T-helper 1 cell treated with Interleukin-12 subunit alpha and Interleukin-12 subunit beta and Interleukin-4 antibody, amounts not matched to agents 30 ng/mL and 1 ng/mL, for 36 hours (primary cell): Measurements from ENCODE around the gene LAMA5. TPM values are rescaled to one million over a fixed set of nuclear protein-coding genes. Genes with fewer than 3 reads are reported as not detected.

Experiments
- intact Hi-C: fragments of 100-400 bp; cut with micrococcal nuclease; formaldehyde crosslinking; loops from one replicate; pipeline ENCODE4 v1.15.1; 2024
- total RNA-seq: library from RNA; stranded (reverse); gene quantifications from 2 replicates; pipeline ENCODE4 v1.2.3, GENCODE V29; 2022

Gene LAMA5
- total RNA-seq, 1 donor from 2014 or later: 0.76 TPM

DNA sequence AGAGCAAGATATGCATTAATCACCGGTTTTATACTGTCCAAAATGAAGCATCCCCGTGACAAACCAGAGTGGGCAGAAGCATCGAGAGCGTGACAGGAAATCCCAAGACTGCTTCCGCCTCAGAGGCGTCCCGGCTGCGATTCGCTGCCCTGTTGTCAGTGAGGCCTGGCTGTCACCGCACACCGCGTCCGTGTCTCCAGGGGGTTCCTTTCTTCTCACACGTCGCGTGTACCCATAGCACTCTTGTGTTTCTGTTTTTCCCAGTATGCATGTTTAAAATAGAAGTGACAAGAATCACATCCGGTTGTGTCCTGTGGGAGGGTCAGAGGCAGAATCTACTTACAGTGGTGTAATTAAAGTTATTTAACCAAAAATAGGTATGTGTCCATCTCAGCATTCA is 72.6 kb downstream of the LAMA5 start:
- intact Hi-C loops: no loop called here

DNA sequence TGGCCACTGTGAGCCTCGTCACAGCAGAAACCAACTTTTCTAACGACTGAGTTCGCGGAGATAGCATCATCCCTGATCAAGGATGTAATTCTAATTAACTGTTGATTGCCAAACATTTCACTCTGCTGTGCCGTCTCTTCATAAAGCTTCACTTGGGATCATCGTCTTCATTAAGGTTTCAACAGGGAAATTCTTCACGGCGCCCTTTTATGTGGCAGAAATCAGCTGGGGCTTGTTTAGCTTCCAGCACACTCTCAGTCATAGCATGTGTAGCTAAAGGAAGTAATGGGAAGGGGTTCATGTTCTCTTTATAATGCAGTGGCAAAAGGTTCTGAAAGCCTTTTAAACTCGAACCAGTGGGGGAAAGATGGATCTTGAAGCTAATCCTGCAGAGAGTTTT is 73.2 kb downstream of the LAMA5 start:
- intact Hi-C loops: no loop called here

DNA sequence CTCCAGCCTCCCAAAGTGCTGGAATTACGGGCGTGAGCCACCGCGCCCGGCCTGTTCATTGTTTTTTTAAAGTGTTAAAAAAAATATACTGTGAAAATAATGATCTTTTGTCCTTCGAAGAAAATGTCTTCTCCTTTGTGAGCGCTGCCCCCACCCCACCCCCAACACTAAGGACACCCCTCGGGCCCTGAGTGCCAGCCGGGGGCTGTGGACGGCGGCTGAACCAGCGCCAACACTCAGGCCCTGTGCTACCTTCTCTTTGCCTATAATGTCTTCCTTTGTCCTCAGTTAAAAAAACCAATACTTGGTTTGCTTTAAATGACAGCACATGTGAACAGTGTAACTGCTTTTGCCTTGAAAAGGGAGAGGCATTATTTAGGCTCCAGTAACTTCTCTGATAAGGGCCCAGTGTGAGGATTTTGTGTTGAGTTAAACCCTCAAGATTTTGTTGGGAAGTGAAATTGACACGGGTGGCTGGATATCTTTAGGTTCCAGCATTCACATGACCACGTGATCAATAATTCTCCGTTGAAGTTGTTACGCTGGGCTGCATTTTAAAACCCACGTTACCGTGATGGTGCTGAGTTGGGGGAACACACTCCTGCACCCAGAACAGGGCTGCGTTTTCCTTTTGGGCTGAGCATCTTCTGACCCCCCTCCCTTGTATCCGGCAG is 73.9 kb downstream of the LAMA5 start:
- intact Hi-C loops: no loop called here

GRCh38 chr20:62292108-62292507 is 75.0 kb downstream of the LAMA5 start:
- intact Hi-C loops: no loop called here

DNA sequence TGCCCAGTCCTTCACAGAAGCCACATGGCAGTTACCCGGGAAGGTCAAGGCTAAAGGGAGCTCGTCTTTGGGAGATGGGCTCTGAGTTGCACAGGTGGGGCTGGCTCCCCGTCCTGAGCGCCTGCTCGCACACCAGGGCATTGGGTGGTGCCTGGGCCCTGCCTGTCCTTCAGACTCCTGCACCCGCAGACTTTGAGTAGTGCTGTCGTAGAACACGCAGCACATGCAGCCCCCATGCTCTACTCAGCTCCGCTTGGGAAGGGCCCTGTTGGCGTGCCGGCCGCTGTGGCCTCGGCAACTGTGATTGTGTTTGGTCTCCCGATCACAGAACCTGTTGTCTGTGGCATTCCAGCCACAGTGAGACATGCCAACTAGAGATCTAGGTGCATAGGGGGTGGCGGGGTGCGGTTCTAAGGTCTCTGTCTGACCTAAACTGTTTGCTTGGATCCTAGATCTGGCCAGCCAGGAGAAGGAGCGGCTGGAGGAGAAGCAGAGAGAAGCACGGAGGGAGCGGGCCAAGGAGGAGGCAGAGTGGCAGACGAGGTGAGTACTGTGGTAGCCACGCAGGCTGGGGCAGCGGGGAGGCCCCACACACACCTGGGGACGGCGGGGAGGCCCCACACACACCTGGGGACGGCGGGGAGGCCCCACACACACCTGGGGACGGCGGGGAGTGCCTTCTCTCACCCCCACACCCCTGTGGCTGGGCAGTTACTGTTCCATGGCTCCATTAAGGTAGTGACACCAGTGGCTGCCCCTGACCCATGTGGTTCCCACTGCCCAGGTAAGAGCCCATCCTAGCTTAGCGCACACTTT is 75.7 kb downstream of the LAMA5 start:
- intact Hi-C loops: no loop called here

- intact Hi-C loops: no loop called here
These were observed 77.2 kb downstream of the LAMA5 start for GRCh38 chr20:62289898-62290297.

DNA sequence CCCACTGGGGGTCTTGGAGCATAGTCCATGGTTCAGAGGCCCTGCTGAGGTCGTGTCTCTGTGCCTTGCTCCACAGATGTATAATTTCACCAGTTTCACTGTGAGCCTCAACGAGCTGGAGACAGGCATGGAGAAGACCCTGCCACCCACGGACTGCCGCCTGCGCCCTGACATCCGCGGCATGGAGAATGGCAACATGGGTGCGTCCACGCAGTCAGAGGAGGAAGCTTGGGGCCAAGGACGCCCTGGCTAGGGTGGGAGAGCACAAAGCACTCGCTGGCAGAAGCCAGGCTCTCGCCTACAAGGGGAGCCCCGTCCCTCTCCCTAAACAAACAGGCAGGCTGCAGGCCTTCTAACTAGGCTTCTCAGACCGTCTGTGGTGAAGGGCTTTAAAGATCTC is 78.0 kb downstream of the LAMA5 start:
- intact Hi-C loops: no loop called here

DNA sequence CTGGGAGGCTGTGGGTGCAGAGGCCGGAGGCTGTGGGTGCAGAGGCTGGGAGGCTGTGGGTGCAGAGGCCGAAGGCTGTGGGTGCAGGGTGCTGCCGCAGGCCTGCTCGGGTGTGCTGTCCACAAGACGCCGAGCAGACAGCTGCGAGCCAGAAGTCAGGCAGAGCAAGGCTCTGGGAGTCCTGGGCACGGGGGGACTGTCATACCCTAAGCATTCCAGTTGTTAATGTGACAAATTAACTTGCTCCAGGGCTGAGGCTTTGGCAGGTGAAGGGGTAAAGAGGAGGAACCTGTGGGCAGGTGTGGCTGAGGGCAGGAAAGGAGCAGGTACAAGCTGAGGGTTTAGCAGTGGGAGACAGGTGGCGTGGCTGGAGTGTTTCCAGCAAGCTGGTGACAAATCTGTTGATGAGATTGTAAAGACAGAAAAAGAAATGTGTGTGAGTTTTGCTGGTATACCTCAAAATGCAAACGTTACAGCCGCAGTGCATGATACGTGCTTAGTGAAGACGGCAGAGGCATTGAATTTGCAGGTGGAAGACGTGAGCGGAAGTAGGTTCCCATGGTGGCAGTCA is 78.5 kb downstream of the LAMA5 start:
- intact Hi-C loops: no loop called here

GRCh38 chr20:62287759-62288534 is 79.2 kb downstream of the LAMA5 start:
- intact Hi-C loops: no loop called here

GRCh38 chr20:62287129-62287528 is 80.0 kb downstream of the LAMA5 start:
- intact Hi-C loops: no loop called here

DNA sequence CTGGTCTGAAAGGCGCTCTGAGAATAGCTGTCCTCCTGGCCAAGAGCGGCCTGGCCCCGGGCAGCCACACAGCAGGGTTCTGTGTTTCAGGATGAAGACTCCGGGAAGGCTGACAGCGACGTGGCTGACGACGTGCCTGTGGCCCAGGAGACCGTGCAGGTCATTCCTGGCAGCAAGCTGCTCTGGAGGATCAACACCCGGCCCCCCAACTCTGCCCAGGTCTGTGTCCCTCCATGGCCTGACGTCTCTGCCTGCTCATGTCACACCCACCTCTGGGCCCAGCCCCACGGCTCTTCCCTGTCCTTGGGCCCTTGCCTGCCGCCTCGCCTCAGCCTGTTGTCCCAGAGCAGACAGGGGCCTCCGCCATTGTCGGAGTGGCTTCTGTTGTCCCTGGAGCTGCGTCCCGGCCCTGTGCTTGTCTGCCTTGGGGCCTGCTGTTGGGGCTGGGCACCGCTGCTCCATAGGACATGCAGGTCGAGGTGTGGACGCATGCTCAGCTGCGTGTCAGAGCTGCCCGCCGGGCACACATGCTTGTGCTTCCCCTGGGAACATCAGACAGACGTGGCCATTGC is 80.5 kb downstream of the LAMA5 start:
- intact Hi-C loops: no loop called here

DNA sequence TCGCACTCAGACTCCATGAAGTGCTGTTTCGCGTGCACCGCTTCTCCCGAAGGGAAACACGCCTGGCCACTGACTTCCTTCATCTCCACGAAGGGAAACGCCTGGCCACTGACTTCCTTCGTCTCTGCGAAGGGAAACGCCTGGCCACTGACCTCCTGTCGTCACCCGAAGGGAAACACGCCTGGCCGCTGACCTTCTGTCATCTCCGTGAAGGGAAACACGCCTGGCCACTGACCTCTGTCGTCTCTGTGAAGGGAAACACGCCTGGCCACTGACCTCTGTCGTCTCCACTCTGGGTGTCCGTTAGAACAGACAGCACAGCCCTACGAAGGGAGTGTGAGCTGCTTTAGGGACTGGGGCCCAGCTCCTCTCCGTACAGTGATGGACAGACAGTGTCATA is 81.4 kb downstream of the LAMA5 start:
- intact Hi-C loops: no loop called here

- intact Hi-C loops: no loop called here
These were observed 82.0 kb downstream of the LAMA5 start for GRCh38 chr20:62285151-62285550.

DNA sequence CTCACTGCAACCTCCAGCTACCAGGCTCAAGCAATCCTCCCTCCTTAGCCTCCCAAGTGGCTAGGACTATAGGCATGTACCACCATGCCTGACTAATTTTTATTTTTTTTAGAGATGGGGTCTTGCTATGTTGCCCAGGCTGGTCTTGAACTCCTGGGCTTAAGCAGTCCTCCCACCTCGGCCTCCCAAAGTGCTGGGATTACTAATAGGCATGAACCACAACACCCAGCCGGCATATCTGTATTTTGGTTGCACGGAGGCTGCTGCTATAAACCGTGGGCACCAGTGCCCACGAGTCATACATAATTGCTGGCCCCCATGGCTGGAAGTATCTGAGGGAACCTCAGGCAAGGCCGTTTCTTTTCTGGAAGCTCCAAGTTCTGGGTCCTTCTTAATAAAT is 82.7 kb downstream of the LAMA5 start:
- intact Hi-C loops: no loop called here

DNA sequence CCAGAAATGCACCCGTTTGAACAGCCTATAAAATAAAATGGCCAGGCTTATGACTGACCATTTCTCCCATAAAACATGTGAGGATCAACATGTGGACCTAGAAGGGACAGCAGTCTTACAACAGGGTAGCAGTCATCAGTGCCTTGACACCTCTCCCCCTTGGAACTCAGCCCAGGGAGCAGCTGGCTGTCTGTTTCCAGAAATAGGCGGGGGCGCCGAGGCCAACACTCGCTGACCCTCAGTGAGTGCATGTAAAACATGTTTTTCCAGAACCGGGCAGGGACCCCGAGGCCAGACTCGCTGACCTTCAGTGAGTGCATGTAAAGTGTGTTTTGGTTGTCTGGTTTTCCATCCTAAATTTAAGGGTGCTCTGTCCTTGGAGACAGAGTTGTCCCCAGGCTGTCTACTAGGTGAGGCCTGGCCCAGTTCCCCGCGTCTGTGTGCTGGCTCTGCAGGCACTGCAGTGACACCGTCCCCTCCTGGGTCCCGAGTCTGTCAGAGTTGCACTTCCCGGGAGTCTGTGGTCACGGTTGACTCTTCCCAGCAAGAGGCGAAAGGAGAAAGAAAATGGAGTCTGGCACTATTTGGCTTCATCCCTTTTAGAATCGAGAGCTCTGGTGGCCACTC is 84.1 kb downstream of the LAMA5 start:
- intact Hi-C loops: no loop called here

GRCh38 chr20:62282103-62282502 is 85.0 kb downstream of the LAMA5 start:
- intact Hi-C loops: no loop called here

DNA sequence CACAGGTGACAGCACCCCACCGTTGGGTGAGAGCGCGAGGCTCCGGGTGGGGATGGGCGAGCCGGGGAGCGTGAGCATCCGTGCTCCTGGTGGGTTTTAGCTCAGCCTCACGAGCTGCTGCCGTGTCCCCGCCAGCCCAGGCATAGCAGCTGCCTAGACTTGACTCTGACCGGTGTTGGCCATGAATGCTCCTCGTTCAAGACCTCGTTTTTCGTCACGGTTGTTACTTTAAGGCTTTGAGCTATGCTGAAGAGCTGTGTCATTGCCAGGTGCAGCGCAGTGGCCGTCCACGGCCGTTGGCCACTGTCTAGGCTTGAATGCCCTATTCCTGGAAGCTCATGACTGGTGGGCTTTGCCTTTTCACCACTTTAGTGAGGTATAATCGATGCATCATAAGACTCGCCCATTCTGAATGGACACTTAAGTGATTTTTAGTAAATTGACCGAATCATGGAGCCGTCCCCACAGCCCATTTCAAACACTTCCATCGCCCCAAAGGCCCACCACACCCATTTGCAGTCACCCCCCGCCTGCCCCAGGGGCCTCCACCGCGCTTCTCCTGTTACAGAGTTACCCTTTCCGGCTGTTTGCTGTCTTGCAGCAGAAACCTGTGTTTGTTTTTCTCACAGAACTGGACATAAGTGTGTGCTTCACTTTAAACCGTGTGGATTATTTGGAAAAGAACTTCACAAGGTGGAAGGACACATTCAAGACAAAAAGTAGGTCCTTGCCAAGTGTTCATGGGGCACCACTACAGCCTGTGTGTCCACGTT is 85.8 kb downstream of the LAMA5 start:
- intact Hi-C loops: no loop called here

DNA sequence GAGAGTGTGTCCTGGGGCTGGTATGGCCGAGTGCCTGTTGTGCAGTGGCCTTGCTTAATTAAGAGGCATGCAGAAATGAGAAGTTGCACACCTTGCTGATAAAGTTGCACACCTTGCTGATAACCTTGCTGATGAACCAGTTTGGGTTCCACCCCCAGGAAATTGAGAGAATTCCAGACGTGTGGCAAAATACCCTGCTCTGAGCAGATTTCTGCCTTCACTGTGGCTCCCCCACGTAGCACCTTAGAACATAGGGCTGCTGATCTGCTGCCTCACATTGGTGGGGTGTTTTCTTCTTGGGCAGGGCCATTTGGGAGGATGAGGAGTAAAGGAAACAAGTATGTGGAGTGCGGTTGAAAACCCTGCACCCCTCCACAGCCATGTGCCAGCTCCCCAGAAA is 86.8 kb downstream of the LAMA5 start:
- intact Hi-C loops: no loop called here

DNA sequence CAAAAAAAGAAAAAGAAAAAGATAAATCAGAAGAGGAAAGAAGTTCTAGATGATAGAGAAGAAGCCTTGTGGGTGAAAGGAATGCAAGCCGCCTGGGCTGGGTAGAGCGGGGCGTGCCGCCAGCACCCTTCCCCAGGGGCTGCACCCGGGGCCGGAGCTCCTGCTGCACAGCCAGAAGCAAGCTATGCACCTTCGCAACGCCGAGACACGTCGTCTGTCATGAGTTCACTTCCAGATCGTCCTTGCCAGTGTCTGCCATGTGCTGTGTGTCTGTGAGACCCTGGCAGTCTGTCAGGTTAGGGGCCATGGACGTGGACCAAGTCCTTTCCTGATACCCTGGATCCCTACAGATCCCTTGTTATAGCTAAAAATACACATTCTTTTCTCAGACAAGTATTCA is 89.9 kb downstream of the LAMA5 start:
- intact Hi-C loops: no loop called here

GRCh38 chr20:62276439-62276838 is 90.7 kb downstream of the LAMA5 start:
- intact Hi-C loops: no loop called here
